ENCODE measurements around the gene AIFM3. TPM values are rescaled to one million over a fixed set of nuclear protein-coding genes. Genes with fewer than 3 reads are reported as not detected.
A peak's percentile ranks its signal among the peaks of the same experiment; 100 is the strongest.

Gene AIFM3
- polyA plus RNA-seq, 2 of the 4 experiments (the other 2 are of a cell fraction): 1.4 to 3.6 TPM

DNA sequence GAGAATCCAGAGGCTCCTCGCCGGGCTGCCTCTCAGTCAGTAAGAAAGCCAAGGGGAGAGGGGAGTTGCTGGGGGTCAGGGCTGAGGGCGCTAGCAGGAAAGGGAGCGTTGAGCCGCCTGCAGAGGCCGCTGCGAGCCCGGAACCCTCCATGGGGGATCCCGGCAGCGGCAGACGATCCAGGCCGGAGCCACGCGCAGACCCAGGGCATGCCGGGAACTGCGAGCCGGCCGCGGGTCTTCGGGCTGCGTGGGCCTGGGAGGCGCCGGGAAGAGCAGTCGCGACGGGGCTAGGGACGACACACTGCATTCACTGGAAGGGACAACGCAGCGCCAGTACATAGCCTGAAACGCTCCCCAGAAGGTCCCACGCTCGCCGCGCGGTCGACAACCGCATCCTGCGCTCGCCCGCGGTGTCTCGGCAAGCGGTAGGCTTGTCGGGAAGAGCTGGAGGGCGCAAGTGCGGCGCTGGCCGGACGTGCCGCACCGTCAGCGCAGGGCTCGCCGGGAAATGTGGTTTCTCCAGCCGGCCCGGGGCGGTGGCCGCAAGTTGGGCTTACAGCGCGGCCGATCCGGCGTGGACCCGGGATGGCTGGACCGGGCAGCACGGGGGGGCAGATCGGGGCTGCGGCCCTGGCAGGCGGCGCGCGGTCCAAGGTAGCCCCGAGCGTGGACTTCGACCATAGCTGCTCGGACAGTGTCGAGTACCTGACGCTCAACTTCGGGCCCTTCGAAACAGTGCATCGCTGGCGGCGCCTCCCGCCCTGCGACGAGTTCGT lies 14.9 kb downstream of the AIFM3 start, which contains the start of gene LZTR1 (continued):
- peak; percentile 8 to 23; a peak in 3 of 5 replicates for TF ChIP-seq RAD21 (conservative IDR thresholded peaks at IDR 0.05 in 1 of 2, IDR thresholded peaks at IDR 0.05 in 1 of 2)
- 0 out of 2 replicates have a peak, but pooled peaks have one; percentile 15 for TF ChIP-seq TP53 (CRISPR knock-in tag; IDR thresholded peaks at IDR 0.05)
- no peak for TF ChIP-seq EHMT2 (IDR thresholded peaks at IDR 0.05; ENCODE audit: low read depth)
- TF ChIP-seq CBX8 (IDR thresholded peaks at IDR 0.05): no peak
- TF ChIP-seq CHD4 (IDR thresholded peaks at IDR 0.05; ENCODE audit: borderline replicate concordance): no peak
- no peak; the same call in 2 of the 3 replicates for TF ChIP-seq SMC3 (IDR thresholded peaks at IDR 0.05)
- TF ChIP-seq POLR2AphosphoS2 (conservative IDR thresholded peaks at IDR 0.05; ENCODE audit: low read length): no peak
- TF ChIP-seq HEYL (CRISPR knock-in tag; IDR thresholded peaks at IDR 0.05): no peak
- peak; percentile 57 for TF ChIP-seq PHF8 (IDR thresholded peaks at IDR 0.05; ENCODE audit: borderline replicate concordance, low read depth)
- TF ChIP-seq RCOR1 (IDR thresholded peaks at IDR 0.05; ENCODE audit: low read depth, low read length): no peak
- TF ChIP-seq ZNF302 (CRISPR knock-in tag; IDR thresholded peaks at IDR 0.05): no peak
- TF ChIP-seq ESRRA (IDR thresholded peaks at IDR 0.05; ENCODE audit: borderline replicate concordance, low read length): no peak
- TF ChIP-seq HOXB5 (CRISPR knock-in tag; IDR thresholded peaks at IDR 0.05): peak; percentile 78
- no peak for TF ChIP-seq NPAS2 (CRISPR knock-in tag; IDR thresholded peaks at IDR 0.05; ENCODE audit: borderline replicate concordance)
- TF ChIP-seq FOSB (CRISPR knock-in tag; IDR thresholded peaks at IDR 0.05): no peak
- TF ChIP-seq EP300 (IDR thresholded peaks at IDR 0.05): no peak
- TF ChIP-seq KDM1A (IDR thresholded peaks at IDR 0.05; ENCODE audit: low read depth): no peak
- no peak for TF ChIP-seq HOXA7 (CRISPR knock-in tag; IDR thresholded peaks at IDR 0.05)
- TF ChIP-seq REST (IDR thresholded peaks at IDR 0.05): no peak
- peak; percentile 95 for TF ChIP-seq MAX (IDR thresholded peaks at IDR 0.05)
- no peak for TF ChIP-seq TFCP2L1 (CRISPR knock-in tag; IDR thresholded peaks at IDR 0.05)
- no peak for TF ChIP-seq RARB (CRISPR knock-in tag; IDR thresholded peaks at IDR 0.05)
- 0 out of 2 replicates have a peak, but pooled peaks have one; percentile 9 for TF ChIP-seq GATA3 (IDR thresholded peaks at IDR 0.05; ENCODE audit: borderline replicate concordance)
- TF ChIP-seq JUNB (IDR thresholded peaks at IDR 0.05): no peak
- TF ChIP-seq HMGXB4 (CRISPR knock-in tag; IDR thresholded peaks at IDR 0.05; ENCODE audit: borderline replicate concordance): no peak
- TF ChIP-seq, protein P1, sequence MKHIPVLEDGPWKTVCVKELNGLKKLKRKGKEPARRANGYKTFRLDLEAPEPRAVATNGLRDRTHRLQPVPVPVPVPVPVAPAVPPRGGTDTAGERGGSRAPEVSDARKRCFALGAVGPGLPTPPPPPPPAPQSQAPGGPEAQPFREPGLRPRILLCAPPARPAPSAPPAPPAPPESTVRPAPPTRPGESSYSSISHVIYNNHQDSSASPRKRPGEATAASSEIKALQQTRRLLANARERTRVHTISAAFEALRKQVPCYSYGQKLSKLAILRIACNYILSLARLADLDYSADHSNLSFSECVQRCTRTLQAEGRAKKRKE (CRISPR knock-in tag; IDR thresholded peaks at IDR 0.05; ENCODE audit: low read depth): peak; percentile 83; the same call in 1 of the 2 replicates
- TF ChIP-seq CEBPB (IDR thresholded peaks at IDR 0.05): no peak
- TF ChIP-seq NFE2L2 (conservative IDR thresholded peaks at IDR 0.05; ENCODE audit: low read length): no peak
- peak; percentile 21 to 91; a peak in 3 of 5 replicates for TF ChIP-seq JUN (IDR thresholded peaks at IDR 0.05)
- TF ChIP-seq CBX2 (IDR thresholded peaks at IDR 0.05; ENCODE audit: borderline replicate concordance, low read depth): no peak
- TF ChIP-seq HDAC2 (IDR thresholded peaks at IDR 0.05): no peak
- no peak for TF ChIP-seq KDM5A (IDR thresholded peaks at IDR 0.05)
- TF ChIP-seq RNF2 (IDR thresholded peaks at IDR 0.05; ENCODE audit: borderline replicate concordance, low read depth): no peak
- TF ChIP-seq ZC3H11A (IDR thresholded peaks at IDR 0.05): no peak
- no peak for TF ChIP-seq USF2 (IDR thresholded peaks at IDR 0.05)
- no peak for TF ChIP-seq ZFP36 (IDR thresholded peaks at IDR 0.05; ENCODE audit: borderline replicate concordance, partially characterized antibody)
- no peak for TF ChIP-seq RFX5 (IDR thresholded peaks at IDR 0.05)
- TF ChIP-seq SREBF2 (IDR thresholded peaks at IDR 0.05): no peak

Data from A549 (cell line).